Smooth muscle cell (in vitro differentiated cells): ENCODE data around the gene PLCB4. TPM values are rescaled to one million over a fixed set of nuclear protein-coding genes. Genes with fewer than 3 reads are reported as not detected.

Source experiments
- DNase-seq: peaks from one replicate; lab custom pipeline; 2025; ENCODE audit not compliant: unreplicated experiment; lab: John Stamatoyannopoulos, UW
- H2AFZ ChIP-seq: fragments of 200-600 bp; sonication (generic); 2 replicates; pipeline ENCODE4 v1.6.0; 2016; ENCODE audit warnings: antibody characterized with exemption, low read depth, mild to moderate bottlenecking
- H3F3A ChIP-seq: fragments of 200-600 bp; sonication (generic); 2 replicates; pipeline ENCODE4 v1.6.0; 2017; ENCODE audit warnings: antibody characterized with exemption, low read depth
- H3K27ac ChIP-seq: fragments of 200-600 bp; sonication (generic); 2 replicates; pipeline ENCODE4 v1.5.1; 2016; ENCODE audit warnings: low read depth, mild to moderate bottlenecking
- H3K27me3 ChIP-seq: fragments of 200-600 bp; sonication (generic); 2 replicates; pipeline ENCODE4 v1.6.1; 2016; ENCODE audit warnings: low read depth, mild to moderate bottlenecking
- H3K36me3 ChIP-seq: fragments of 200-600 bp; sonication (generic); 2 replicates; pipeline ENCODE4 v1.5.1; 2016; ENCODE audit warnings: low read depth
- H3K4me1 ChIP-seq: fragments of 200-600 bp; sonication (generic); 2 replicates; pipeline ENCODE4 v1.5.1; 2016; ENCODE audit warnings: low read depth
- H3K4me2 ChIP-seq: fragments of 200-600 bp; sonication (generic); 2 replicates; pipeline ENCODE4 v1.6.0; 2016; ENCODE audit warnings: mild to moderate bottlenecking
- H3K4me3 ChIP-seq: fragments of 200-600 bp; sonication (generic); 2 replicates; pipeline ENCODE4 v1.5.1; 2016; ENCODE audit warnings: mild to moderate bottlenecking
- H3K79me2 ChIP-seq: fragments of 200-600 bp; sonication (generic); 2 replicates; pipeline ENCODE4 v1.6.0; 2016; ENCODE audit warnings: low read depth, mild to moderate bottlenecking
- H3K9ac ChIP-seq: fragments of 200-600 bp; sonication (generic); 2 replicates; pipeline ENCODE4 v1.6.0; 2016; ENCODE audit warnings: low read depth
- H3K9me3 ChIP-seq: fragments of 200-600 bp; sonication (generic); replicated peaks from 2 replicates; pipeline ENCODE4 v1.5.1; 2016; ENCODE audit warnings: low read depth
- H4K20me1 ChIP-seq: fragments of 200-600 bp; sonication (generic); 2 replicates; pipeline ENCODE4 v1.6.0; 2016; ENCODE audit warnings: low read depth
- WGBS: methylation state at CpG from one replicate; pipeline ENCODE4 v1.1.7; 2016; ENCODE audit warnings: low lambda C conversion rate; 5-methylcytosine and 5-hydroxymethylcytosine counted together
- polyA plus RNA-seq: library from polyadenylated mRNA; unstranded; fragments of >200 nt; fragmentation: Nextera tagmentation; extraction: Ambion mirVana; gene quantifications from 2 replicates; pipeline ENCODE4 v1.2.1, GENCODE V29; 2016
- total RNA-seq: library from RNA; depleted of rRNA; stranded (reverse); fragments of >200 nt; gene quantifications from 2 replicates; pipeline ENCODE4 v1.2.3, GENCODE V29; 2014
- TF ChIP-seq, protein P1 (sequence below): fragments of 200-600 bp; sonication (generic); IDR thresholded peaks from 2 replicates; pipeline ENCODE4 v1.5.1; 2017; ENCODE audit warnings: borderline replicate concordance, mild to moderate bottlenecking, antibody characterized with exemption; ENCODE audit not compliant: insufficient read depth, poor library complexity, severe bottlenecking

Gene PLCB4
- total and polyA plus RNA-seq, 2 experiments from 2014 or later: 3.0 to 5.3 TPM

DNA sequence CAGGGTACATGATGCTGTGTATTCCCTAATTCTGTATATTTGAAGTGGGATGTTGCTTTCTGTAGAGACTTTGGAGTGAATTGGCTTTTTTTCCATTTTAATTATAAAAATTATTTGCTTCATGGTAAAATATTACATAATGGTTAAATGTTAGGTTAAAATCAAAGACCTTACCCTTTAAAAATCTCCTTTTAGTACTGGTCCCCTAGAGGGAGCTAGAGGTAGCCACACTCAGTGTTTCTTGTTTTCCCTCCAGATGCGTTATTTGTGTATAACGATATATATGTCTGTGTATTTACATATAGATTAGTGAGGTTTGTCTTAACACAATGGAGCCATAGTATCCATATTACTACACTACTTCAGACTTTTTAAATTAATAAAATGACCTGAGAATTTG, 146.7 kb downstream of the PLCB4 start:
- Histone ChIP-seq H3K79me2 (no peaks in the 10 kb centered on the region), H3K27me3 (no peaks in the 10 kb centered on the region)
- no peak for DNase-seq

GRCh38 chr20:9218531-9218961, 149.7 kb downstream of the PLCB4 start:
- peak overlapping the region; percentile 75 for H3K4me2 ChIP-seq

More for the DNA sequence above, 146.7 kb downstream of the PLCB4 start:
- no peak overlapping the region for H3K27ac ChIP-seq
- no peaks in the 10 kb centered on the region for H3K36me3 ChIP-seq
- H3K4me1 ChIP-seq: peaks cover 6% of the 10 kb centered on the region
- WGBS: 72% methylated on average over 2 of the region's 2 CpGs
- TF ChIP-seq, protein P1, sequence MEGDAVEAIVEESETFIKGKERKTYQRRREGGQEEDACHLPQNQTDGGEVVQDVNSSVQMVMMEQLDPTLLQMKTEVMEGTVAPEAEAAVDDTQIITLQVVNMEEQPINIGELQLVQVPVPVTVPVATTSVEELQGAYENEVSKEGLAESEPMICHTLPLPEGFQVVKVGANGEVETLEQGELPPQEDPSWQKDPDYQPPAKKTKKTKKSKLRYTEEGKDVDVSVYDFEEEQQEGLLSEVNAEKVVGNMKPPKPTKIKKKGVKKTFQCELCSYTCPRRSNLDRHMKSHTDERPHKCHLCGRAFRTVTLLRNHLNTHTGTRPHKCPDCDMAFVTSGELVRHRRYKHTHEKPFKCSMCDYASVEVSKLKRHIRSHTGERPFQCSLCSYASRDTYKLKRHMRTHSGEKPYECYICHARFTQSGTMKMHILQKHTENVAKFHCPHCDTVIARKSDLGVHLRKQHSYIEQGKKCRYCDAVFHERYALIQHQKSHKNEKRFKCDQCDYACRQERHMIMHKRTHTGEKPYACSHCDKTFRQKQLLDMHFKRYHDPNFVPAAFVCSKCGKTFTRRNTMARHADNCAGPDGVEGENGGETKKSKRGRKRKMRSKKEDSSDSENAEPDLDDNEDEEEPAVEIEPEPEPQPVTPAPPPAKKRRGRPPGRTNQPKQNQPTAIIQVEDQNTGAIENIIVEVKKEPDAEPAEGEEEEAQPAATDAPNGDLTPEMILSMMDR: peak; percentile 40
- no peaks in the 10 kb centered on the region for H3K9me3 ChIP-seq
- H3K4me3 ChIP-seq: no peak overlapping the region
- H3K4me2 ChIP-seq: no peak overlapping the region
- H4K20me1 ChIP-seq: no peaks in the 10 kb centered on the region
- no peak overlapping the region for H2AFZ ChIP-seq
- H3F3A ChIP-seq: no peaks in the 10 kb centered on the region
- H3K9ac ChIP-seq: no peak overlapping the region

GRCh38 chr20:9220874-9221547, 152.1 kb downstream of the PLCB4 start:
- DNase-seq: no peak
- Histone ChIP-seq H3K4me2 (peak overlapping the region; percentile 8), H3K36me3 (no peaks in the 10 kb centered on the region), H3F3A (peaks cover 3% of the 10 kb centered on the region), H3K79me2 (no peaks in the 10 kb centered on the region), H4K20me1 (no peaks in the 10 kb centered on the region), H3K27ac (peak overlapping the region; percentile 5), H3K4me3 (no peak overlapping the region), H3K9me3 (no peaks in the 10 kb centered on the region), H3K27me3 (no peaks in the 10 kb centered on the region), H3K9ac (no peak overlapping the region), H3K4me1 (peaks cover 19% of the 10 kb centered on the region), H2AFZ (no peak overlapping the region)
- TF ChIP-seq, protein P1: no peak
- WGBS: 48% methylated on average over 6 of the region's 6 CpGs

More at GRCh38 chr20:9218531-9218961, 149.7 kb downstream of the PLCB4 start:
- Histone ChIP-seq H3K9ac (no peak overlapping the region), H3K36me3 (no peaks in the 10 kb centered on the region), H2AFZ (no peak overlapping the region), H3K79me2 (no peaks in the 10 kb centered on the region), H3K9me3 (no peaks in the 10 kb centered on the region), H4K20me1 (no peaks in the 10 kb centered on the region), H3K27me3 (no peaks in the 10 kb centered on the region), H3K4me3 (no peak overlapping the region), H3K4me1 (peaks cover 19% of the 10 kb centered on the region), H3F3A (peaks cover 3% of the 10 kb centered on the region), H3K27ac (no peak overlapping the region)
- DNase-seq: no peak
- WGBS: 30% methylated on average over 6 of the region's 6 CpGs
- TF ChIP-seq, protein P1: no peak

GRCh38 chr20:9223296-9223695, 154.4 kb downstream of the PLCB4 start:
- Histone ChIP-seq H3K4me1 (peaks cover 22% of the 10 kb centered on the region), H2AFZ (no peak overlapping the region), H4K20me1 (no peaks in the 10 kb centered on the region), H3K9ac (no peak overlapping the region), H3K4me2 (no peak overlapping the region), H3K9me3 (no peaks in the 10 kb centered on the region), H3K27me3 (no peaks in the 10 kb centered on the region), H3F3A (peaks cover 3% of the 10 kb centered on the region), H3K79me2 (no peaks in the 10 kb centered on the region), H3K4me3 (no peak overlapping the region), H3K36me3 (no peaks in the 10 kb centered on the region), H3K27ac (no peak overlapping the region)
- WGBS: 91% methylated on average over 4 of the region's 4 CpGs
- no peak for DNase-seq
- TF ChIP-seq, protein P1: no peak
